C4-2B (cell line): Measurements from ENCODE around the gene PRLH.

Source experiments
- H3K27ac ChIP-seq: fragments of 450-650 bp; 2 replicates; pipeline ENCODE4 v1.5.1; 2017
- ZFX ChIP-seq: fragments of 450-650 bp; IDR thresholded peaks from 2 replicates; pipeline ENCODE4 v1.6.1; 2017
- TF ChIP-seq, protein P1 (sequence below): fragments of 450-650 bp; conservative IDR thresholded peaks from 2 replicates; pipeline ENCODE4 v1.5.1; 2017; ENCODE audit warnings: mild to moderate bottlenecking

PRLH gene

DNA sequence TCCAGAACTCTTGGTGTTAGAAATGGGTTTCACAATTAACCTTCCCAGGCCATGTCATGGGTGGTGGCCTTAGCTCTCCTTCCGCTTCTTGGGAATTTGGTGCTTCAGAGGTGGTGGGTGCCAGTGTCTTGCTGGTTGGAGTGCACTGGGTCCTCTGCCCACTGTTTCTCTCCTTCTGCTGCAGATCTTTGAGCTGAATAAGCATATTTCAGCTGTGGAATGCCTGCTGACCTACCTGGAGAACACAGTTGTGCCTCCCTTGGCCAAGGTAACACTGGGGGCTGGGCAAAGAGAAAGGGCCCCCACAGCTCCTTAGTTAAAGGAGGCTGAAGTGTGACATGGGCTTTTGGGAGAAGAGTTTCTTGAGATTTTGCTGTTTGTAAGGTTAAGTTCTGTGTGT, 32.0 kb upstream of the PRLH start:
- no peak for TF ChIP-seq ZFX
- TF ChIP-seq, protein P1, sequence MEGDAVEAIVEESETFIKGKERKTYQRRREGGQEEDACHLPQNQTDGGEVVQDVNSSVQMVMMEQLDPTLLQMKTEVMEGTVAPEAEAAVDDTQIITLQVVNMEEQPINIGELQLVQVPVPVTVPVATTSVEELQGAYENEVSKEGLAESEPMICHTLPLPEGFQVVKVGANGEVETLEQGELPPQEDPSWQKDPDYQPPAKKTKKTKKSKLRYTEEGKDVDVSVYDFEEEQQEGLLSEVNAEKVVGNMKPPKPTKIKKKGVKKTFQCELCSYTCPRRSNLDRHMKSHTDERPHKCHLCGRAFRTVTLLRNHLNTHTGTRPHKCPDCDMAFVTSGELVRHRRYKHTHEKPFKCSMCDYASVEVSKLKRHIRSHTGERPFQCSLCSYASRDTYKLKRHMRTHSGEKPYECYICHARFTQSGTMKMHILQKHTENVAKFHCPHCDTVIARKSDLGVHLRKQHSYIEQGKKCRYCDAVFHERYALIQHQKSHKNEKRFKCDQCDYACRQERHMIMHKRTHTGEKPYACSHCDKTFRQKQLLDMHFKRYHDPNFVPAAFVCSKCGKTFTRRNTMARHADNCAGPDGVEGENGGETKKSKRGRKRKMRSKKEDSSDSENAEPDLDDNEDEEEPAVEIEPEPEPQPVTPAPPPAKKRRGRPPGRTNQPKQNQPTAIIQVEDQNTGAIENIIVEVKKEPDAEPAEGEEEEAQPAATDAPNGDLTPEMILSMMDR: no peak
- H3K27ac ChIP-seq: no peak overlapping the region

DNA sequence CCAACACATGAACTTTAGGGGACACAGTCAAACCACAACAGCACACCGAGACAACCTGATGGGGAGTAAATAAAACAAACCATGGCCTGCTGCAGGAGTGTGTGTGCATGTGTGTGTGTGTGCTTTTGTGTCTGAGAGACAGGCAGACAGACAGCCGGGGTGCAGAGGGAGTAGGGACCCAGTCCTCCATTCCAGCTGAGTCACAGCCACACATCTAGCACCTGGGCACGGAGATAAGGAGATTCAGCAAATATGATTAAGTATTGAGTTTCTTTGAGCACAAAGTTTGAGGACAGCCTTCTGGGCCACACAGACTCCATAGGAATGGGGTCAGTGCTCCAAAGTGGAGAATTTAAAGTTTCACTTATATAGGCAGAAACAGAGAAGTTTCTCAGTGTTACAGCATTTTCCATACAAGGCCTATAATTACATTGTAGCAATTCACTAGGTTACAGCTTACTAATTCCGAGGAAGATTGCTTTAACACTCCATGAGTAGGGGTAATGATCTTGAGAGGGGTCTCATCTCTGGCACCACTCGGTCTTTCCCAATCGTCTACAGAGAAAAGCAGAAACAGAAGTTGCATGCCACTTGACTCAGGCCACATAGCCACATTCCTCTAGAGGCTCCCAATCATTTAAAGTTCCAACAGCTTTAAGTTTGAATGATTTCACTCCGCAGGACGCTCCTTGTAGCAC, 30.8 kb upstream of the PRLH start:
- H3K27ac ChIP-seq: no peak overlapping the region; the same call in 1 of the 2 replicates
- TF ChIP-seq, protein P1: no peak
- TF ChIP-seq ZFX: no peak

DNA sequence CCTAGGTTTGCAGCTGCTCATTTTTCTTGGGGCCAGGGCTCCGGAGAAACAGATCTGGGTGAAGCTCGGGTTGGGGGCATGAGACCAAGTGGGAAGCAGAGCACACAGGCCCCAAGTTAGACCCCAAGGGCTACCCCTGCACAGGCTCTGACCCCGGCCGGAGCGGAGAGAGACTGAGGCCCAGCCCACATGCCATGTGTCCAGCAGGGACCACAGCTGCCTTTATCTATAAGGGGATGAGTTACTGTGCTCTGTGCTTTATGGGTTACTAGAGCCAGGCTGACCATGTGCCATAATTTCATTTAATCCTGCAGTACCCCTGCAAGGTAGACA, 30.3 kb upstream of the PRLH start:
- TF ChIP-seq ZFX: no peak
- TF ChIP-seq, protein P1: no peak
- no peak overlapping the region for H3K27ac ChIP-seq

DNA sequence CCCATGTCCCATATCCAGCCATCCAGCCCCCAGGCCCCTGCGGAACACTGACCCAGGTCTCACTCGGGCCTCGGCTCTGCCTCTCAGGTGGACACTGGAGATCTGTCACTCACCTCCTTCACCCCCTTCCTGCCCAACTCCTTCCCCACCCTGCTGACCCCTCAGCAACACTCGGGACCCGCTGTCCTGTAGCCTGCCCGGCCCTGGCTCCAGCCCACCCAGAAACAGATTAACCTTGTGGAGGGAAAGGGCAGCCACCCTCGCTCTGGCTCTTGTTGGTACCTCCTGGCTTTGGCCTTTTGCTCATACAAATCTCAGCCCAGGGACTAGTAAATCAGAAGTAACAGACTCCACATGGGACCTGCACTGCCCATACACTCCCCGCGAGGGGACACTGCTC, 29.8 kb upstream of the PRLH start:
- TF ChIP-seq, protein P1: no peak
- no peak for TF ChIP-seq ZFX
- no peak overlapping the region for H3K27ac ChIP-seq

DNA sequence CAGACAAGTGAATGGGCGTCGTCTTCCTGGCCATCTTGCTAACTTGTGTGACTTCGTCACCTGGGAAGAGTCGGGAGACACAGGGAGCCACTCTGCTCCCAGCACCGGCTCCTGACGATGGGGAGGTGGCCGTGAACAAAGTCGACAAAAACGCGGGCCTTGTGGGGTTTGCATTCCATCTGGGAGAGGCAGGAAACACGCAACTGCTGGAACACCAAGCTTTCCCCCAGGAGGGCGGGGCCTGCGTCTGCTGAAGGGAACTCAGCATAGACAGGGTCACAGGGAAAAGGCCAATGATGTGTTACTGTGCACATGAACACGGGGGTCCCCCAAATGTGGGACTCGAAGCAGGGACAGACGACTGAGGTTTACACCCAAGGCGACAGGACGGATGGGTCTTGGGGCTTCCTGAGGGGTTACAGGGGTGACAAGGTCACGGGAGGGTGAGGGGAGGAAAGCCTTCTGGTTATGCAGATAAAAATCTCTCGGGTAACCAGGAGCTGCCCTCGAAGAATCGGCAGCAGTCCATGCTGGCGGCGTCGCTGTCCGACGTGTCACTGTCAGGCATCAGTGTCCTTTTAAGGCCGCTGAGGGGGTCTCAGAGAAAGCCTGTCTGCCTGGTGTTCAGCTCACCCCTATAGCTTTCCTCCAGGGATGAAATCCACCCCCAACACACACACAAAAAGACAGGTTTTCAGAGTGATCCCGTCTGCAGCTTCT, 28.2 kb upstream of the PRLH start:
- TF ChIP-seq, protein P1: no peak
- no peak for TF ChIP-seq ZFX
- H3K27ac ChIP-seq: no peak overlapping the region

DNA sequence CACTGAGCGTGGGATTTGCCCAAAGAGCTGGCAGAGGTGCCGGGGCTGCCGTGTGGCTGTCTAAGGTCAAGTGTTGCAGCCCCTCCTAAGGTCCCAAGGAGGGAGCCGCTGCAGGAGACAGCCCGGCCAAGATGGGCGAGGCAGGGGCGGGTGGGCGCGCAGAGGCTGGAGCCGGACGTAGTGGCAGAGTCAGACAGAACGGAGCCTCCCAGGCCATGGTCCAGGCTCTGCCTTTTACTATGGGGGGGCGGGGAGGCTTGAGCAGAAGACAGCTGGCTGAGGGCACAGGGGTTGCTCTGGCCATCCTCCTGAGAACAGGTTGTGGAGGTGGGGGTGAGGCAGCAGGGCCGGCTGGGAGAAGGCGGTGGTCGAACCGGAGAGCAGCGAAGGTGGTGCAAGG, 27.5 kb upstream of the PRLH start:
- no peak overlapping the region for H3K27ac ChIP-seq
- TF ChIP-seq, protein P1: no peak
- TF ChIP-seq ZFX: no peak

DNA sequence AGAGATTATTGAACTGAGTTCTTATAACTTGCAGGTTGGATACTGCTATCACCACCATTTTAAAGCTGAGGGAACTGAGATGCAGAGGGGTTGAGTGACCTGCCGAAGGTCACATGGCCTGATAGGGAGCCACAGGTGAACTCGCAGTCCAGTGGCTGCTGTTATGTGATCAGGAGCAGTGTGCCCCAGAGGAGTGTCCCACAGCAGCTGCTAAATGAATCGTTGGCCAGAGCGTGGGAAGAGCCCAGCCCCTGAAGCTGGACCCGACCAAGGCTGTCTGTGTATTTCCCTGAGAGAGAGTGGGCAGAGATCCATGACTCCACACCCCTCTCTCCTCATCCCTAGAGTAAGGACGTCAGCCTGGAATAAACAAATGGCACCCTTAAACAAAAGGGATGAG, 26.7 kb upstream of the PRLH start:
- TF ChIP-seq ZFX: no peak
- TF ChIP-seq, protein P1: no peak
- H3K27ac ChIP-seq: no peak overlapping the region
